ENCODE results near the gene ZNF555. TPM values are rescaled to one million over a fixed set of nuclear protein-coding genes. Genes with fewer than 3 reads are reported as not detected.
"Not testable (repeated sequence)": the region's sequence is repeated elsewhere in the genome, so short reads cannot be mapped to it uniquely, and the experiment has no call there.

The ZNF555 gene
- total RNA-seq, 2 donors from 2014 or later = 1.3 to 2.8 TPM

- H3K27ac Mint-ChIP-seq = no peak overlapping the region
- ATAC-seq (no peak), DNase-seq (ENCODE audit: low spot score in 2 of 2) (no peak)
- peaks cover 18 to 38% of the 10 kb centered on the region in 2 donors for H3K36me3 Mint-ChIP-seq
- peaks cover 9 to 20% of the 10 kb centered on the region in 2 donors for H3K9me3 Mint-ChIP-seq
These were observed 5.1 kb downstream of the ZNF555 start for GRCh38 chr19:2846180-2846894.

- Mint-ChIP-seq H3K27ac (no peak overlapping the region), H3K9me3 (peaks cover 13 to 28% of the 10 kb centered on the region in 2 donors), H3K36me3 (peaks cover 29 to 45% of the 10 kb centered on the region in 2 donors)
- no peak for DNase-seq (ENCODE audit: low spot score in 2 of 2)
- ATAC-seq = no peak
These were observed 6.2 kb downstream of the ZNF555 start for GRCh38 chr19:2847507-2847906.

GRCh38 chr19:2848616-2849015 lies 7.3 kb downstream of the ZNF555 start:
- peaks cover 40 to 54% of the 10 kb centered on the region in 2 donors for H3K36me3 Mint-ChIP-seq
- peaks cover 24 to 37% of the 10 kb centered on the region in 2 donors for H3K9me3 Mint-ChIP-seq
- H3K27ac Mint-ChIP-seq = no peak overlapping the region
- no peak for ATAC-seq
- DNase-seq (ENCODE audit: low spot score in 2 of 2) = no peak

- H3K36me3 Mint-ChIP-seq = peaks cover 54 to 63% of the 10 kb centered on the region in 2 donors
- no peak for DNase-seq (ENCODE audit: low spot score in 2 of 2)
- peak in 1 of 2 donors; percentile 89 for ATAC-seq
- H3K9me3 Mint-ChIP-seq = peaks cover 34 to 50% of the 10 kb centered on the region in 2 donors
- H3K27ac Mint-ChIP-seq = peak overlapping the region in 1 of 2 donors; percentile 66
These were observed 9.1 kb downstream of the ZNF555 start for GRCh38 chr19:2850256-2850925.

- Mint-ChIP-seq H3K27ac (no peak overlapping the region), H3K9me3 (peaks cover 34 to 53% of the 10 kb centered on the region in 2 donors), H3K36me3 (peaks cover 53 to 68% of the 10 kb centered on the region in 2 donors)
- no peak for DNase-seq (ENCODE audit: low spot score in 2 of 2)
- ATAC-seq = no peak
These were observed 11.3 kb downstream of the ZNF555 start for GRCh38 chr19:2852598-2852997.

- Mint-ChIP-seq H3K9me3 (peaks cover 34 to 53% of the 10 kb centered on the region in 2 donors), H3K36me3 (peaks cover 53 to 68% of the 10 kb centered on the region in 2 donors), H3K27ac (no peak overlapping the region)
- DNase-seq (ENCODE audit: low spot score in 2 of 2) (no peak), ATAC-seq (no peak)
These were observed 11.8 kb downstream of the ZNF555 start for GRCh38 chr19:2853015-2853606.

- ATAC-seq = no peak
- Mint-ChIP-seq H3K9me3 (peaks cover 34 to 52% of the 10 kb centered on the region in 2 donors), H3K36me3 (peaks cover 57 to 71% of the 10 kb centered on the region in 2 donors), H3K27ac (no peak overlapping the region)
- no peak for DNase-seq (ENCODE audit: low spot score in 2 of 2)
These were observed 13.6 kb downstream of the ZNF555 start for GRCh38 chr19:2854849-2855248.

- DNase-seq (ENCODE audit: low spot score in 2 of 2) = no peak
- Mint-ChIP-seq H3K9me3 (peaks cover 24 to 40% of the 10 kb centered on the region in 2 donors), H3K27ac (peak overlapping the region in 1 of 2 donors; percentile 42), H3K36me3 (peaks cover 43 to 54% of the 10 kb centered on the region in 2 donors)
- ATAC-seq = peak in 1 of 2 donors; percentile 89
These were observed 15.3 kb downstream of the ZNF555 start for GRCh38 chr19:2856457-2857050.

- ATAC-seq (no peak), DNase-seq (ENCODE audit: low spot score in 2 of 2) (no peak)
- peaks cover 20 to 30% of the 10 kb centered on the region in 2 donors for H3K36me3 Mint-ChIP-seq
- peaks cover 7 to 22% of the 10 kb centered on the region in 2 donors for H3K9me3 Mint-ChIP-seq
- H3K27ac Mint-ChIP-seq = no peak overlapping the region
These were observed 17.6 kb downstream of the ZNF555 start for GRCh38 chr19:2858864-2859263.

- H3K36me3 Mint-ChIP-seq = no peaks in the 10 kb centered on the region
- peaks cover 0 to 9% of the 10 kb centered on the region in 2 donors for H3K9me3 Mint-ChIP-seq
- H3K27ac Mint-ChIP-seq = no peak overlapping the region
- DNase-seq (ENCODE audit: low spot score in 2 of 2) (no peak), ATAC-seq (no peak)
These were observed 22.5 kb downstream of the ZNF555 start for GRCh38 chr19:2863816-2864215.

GRCh38 chr19:2865334-2866100 lies 24.2 kb downstream of the ZNF555 start:
- no peak overlapping the region for H3K27ac Mint-ChIP-seq
- ATAC-seq (no peak), DNase-seq (ENCODE audit: low spot score in 2 of 2) (no peak)
- H3K36me3 Mint-ChIP-seq = no peaks in the 10 kb centered on the region
- H3K9me3 Mint-ChIP-seq = peaks cover 0 to 9% of the 10 kb centered on the region in 2 donors

- no peak for ATAC-seq
- DNase-seq (ENCODE audit: low spot score in 2 of 2) = no peak
- H3K27ac Mint-ChIP-seq = peak overlapping the region in 1 of 2 donors; percentile 43
- H3K36me3 Mint-ChIP-seq = no peaks in the 10 kb centered on the region
- H3K9me3 Mint-ChIP-seq = peaks cover 0 to 10% of the 10 kb centered on the region in 2 donors
These were observed 25.3 kb downstream of the ZNF555 start for GRCh38 chr19:2866495-2867024.

GRCh38 chr19:2867025-2867991 lies 26.0 kb downstream of the ZNF555 start, which contains the start of gene ZNF556:
Gene ZNF556, plus strand, starts transcription at chr19:2867335. Its CDS starts 87 bp downstream, at chr19:2867422.
- Mint-ChIP-seq H3K9me3 (peaks cover 0 to 13% of the 10 kb centered on the region in 2 donors), H3K36me3 (no peaks in the 10 kb centered on the region), H3K27ac (peak within 1 kb of the TSS in 1 of 2 donors; percentile 43)
- DNase-seq (ENCODE audit: low spot score in 2 of 2) = peak in 1 of 2 donors; percentile 62
- ATAC-seq = peak; percentile 32 to 94

- H3K27ac Mint-ChIP-seq = no peak overlapping the region
- no peak for DNase-seq (ENCODE audit: low spot score in 2 of 2)
- peaks cover 0 to 9% of the 10 kb centered on the region in 2 donors for H3K9me3 Mint-ChIP-seq
- no peaks in the 10 kb centered on the region for H3K36me3 Mint-ChIP-seq
- no peak for ATAC-seq
These were observed 28.3 kb downstream of the ZNF555 start for GRCh38 chr19:2869618-2870017.

GRCh38 chr19:2872175-2872574 lies 30.9 kb downstream of the ZNF555 start:
- H3K27ac Mint-ChIP-seq; H3K36me3 Mint-ChIP-seq; DNase-seq (ENCODE audit: low spot score in 2 of 2); ATAC-seq; H3K9me3 Mint-ChIP-seq: not testable (repeated sequence)

Data from activated naive CD4-positive, alpha-beta T cell treated with anti-CD3 and anti-CD28 coated beads, Interleukin-2, amount 50 U/mL, for 72 hours (primary cell).